Neural progenitor cell (in vitro differentiated cells): Measurements from ENCODE around the gene SH3GL1. TPM values are rescaled to one million over a fixed set of nuclear protein-coding genes. Genes with fewer than 3 reads are reported as not detected.

Experiments
- DNase-seq: peaks from one replicate; pipeline ENCODE4 v3.0.0-alpha.2; 2016; ENCODE audit warnings: low spot score
- H2AFZ ChIP-seq: fragments of 200-600 bp; sonication (generic); replicated peaks from 2 replicates; pipeline ENCODE4 v1.6.1; 2016; ENCODE audit warnings: antibody characterized with exemption
- H3F3A ChIP-seq: fragments of 200-600 bp; sonication (generic); 2 replicates; pipeline ENCODE4 v1.6.1; 2016; ENCODE audit warnings: antibody characterized with exemption, low read depth
- H3K27ac ChIP-seq: fragments of 200-600 bp; sonication (generic); 2 replicates; pipeline ENCODE4 v1.5.1; 2016; ENCODE audit warnings: mild to moderate bottlenecking
- H3K27me3 ChIP-seq: fragments of 200-600 bp; sonication (generic); 2 replicates; pipeline ENCODE4 v1.6.1; 2016; ENCODE audit warnings: mild to moderate bottlenecking, moderate library complexity
- H3K36me3 ChIP-seq: fragments of 200-600 bp; sonication (generic); 2 replicates; pipeline ENCODE4 v1.5.1; 2016
- H3K4me1 ChIP-seq: fragments of 200-600 bp; sonication (generic); 2 replicates; pipeline ENCODE4 v1.6.1; 2016; ENCODE audit warnings: mixed run types
- H3K4me2 ChIP-seq: fragments of 200-600 bp; sonication (generic); 2 replicates; pipeline ENCODE4 v1.6.1; 2016
- H3K4me3 ChIP-seq: fragments of 200-600 bp; sonication (generic); 2 replicates; pipeline ENCODE4 v1.5.1; 2016
- H3K79me2 ChIP-seq: fragments of 200-600 bp; sonication (generic); 2 replicates; pipeline ENCODE4 v1.6.1; 2016; ENCODE audit warnings: low read depth
- H3K9ac ChIP-seq: fragments of 200-600 bp; sonication (generic); 2 replicates; pipeline ENCODE4 v1.6.1; 2016
- H3K9me3 ChIP-seq: fragments of 200-600 bp; sonication (generic); 2 replicates; pipeline ENCODE4 v1.5.1; 2016; ENCODE audit warnings: low read depth
- H4K20me1 ChIP-seq: fragments of 200-600 bp; sonication (generic); 2 replicates; pipeline ENCODE4 v1.6.1; 2016; ENCODE audit warnings: low read depth
- H3K27ac Mint-ChIP-seq: 3 replicates; pipeline ENCODE4 v1.8.0; 2021; ENCODE audit warnings: mixed read lengths
- H3K27me3 Mint-ChIP-seq: 2 replicates; pipeline ENCODE4 v1.8.0; 2022; ENCODE audit warnings: low read depth, mild to moderate bottlenecking, inconsistent platforms, moderate library complexity, mixed read lengths; ENCODE audit not compliant: insufficient read depth
- H3K36me3 Mint-ChIP-seq: 3 replicates; pipeline ENCODE4 v1.8.0; 2021; ENCODE audit warnings: mixed read lengths
- H3K4me1 Mint-ChIP-seq: 3 replicates; pipeline ENCODE4 v1.8.0; 2021; ENCODE audit warnings: mixed read lengths
- H3K4me3 Mint-ChIP-seq: 3 replicates; pipeline ENCODE4 v1.8.0; 2021; ENCODE audit warnings: mild to moderate bottlenecking, moderate library complexity, mixed read lengths
- H3K9me3 Mint-ChIP-seq: 3 replicates; pipeline ENCODE4 v1.8.0; 2020; ENCODE audit warnings: mixed read lengths
- CTCF ChIP-seq: fragments of 200-600 bp; sonication (generic); IDR thresholded peaks from 2 replicates; pipeline ENCODE4 v1.5.1; 2017; ENCODE audit warnings: antibody characterized with exemption, mild to moderate bottlenecking
- EZH2 ChIP-seq: fragments of 200-600 bp; sonication (generic); IDR thresholded peaks from 2 replicates; pipeline ENCODE4 v1.6.1; 2017; ENCODE audit warnings: antibody characterized with exemption, mild to moderate bottlenecking, moderate library complexity
- EZH2phosphoT487 ChIP-seq: fragments of 200-600 bp; sonication (generic); IDR thresholded peaks from 2 replicates; pipeline ENCODE4 v1.6.1; 2017; ENCODE audit warnings: antibody characterized with exemption
- total RNA-seq: library from RNA; depleted of rRNA; stranded (reverse); fragments of >200 nt; gene quantifications from 2 replicates; pipeline ENCODE4 v1.2.3, GENCODE V29; 2015; ENCODE audit warnings: low replicate concordance

Gene SH3GL1
- total RNA-seq, 1 donor from 2014 or later: 25.3 TPM

GRCh38 chr19:4362101-4362828 lies 38.1 kb downstream of the SH3GL1 start:
- Histone ChIP-seq H3F3A (peaks cover 48% of the 10 kb centered on the region), H3K27me3 (no peaks in the 10 kb centered on the region), H3K9me3 (no peaks in the 10 kb centered on the region), H3K9ac (no peak overlapping the region), H3K4me3 (no peak overlapping the region), H3K79me2 (peaks cover 2% of the 10 kb centered on the region), H2AFZ (no peak overlapping the region), H4K20me1 (peaks cover 20% of the 10 kb centered on the region), H3K4me1 (peaks cover 7% of the 10 kb centered on the region), H3K36me3 (no peaks in the 10 kb centered on the region), H3K4me2 (no peak overlapping the region), H3K27ac (peak overlapping the region; percentile 74)
- H3K27me3 Mint-ChIP-seq: peaks cover 9% of the 10 kb centered on the region
- DNase-seq: no peak
- TF ChIP-seq EZH2phosphoT487 (no peak), CTCF (no peak), EZH2 (no peak)
- peaks cover 4% of the 10 kb centered on the region for H3K36me3 Mint-ChIP-seq
- H3K27ac Mint-ChIP-seq: peak overlapping the region; percentile 65
- peak overlapping the region; percentile 52 for H3K4me3 Mint-ChIP-seq
- H3K9me3 Mint-ChIP-seq: no peaks in the 10 kb centered on the region
- peaks cover 6% of the 10 kb centered on the region for H3K4me1 Mint-ChIP-seq

- Histone ChIP-seq H3F3A (peaks cover 48% of the 10 kb centered on the region), H3K9me3 (no peaks in the 10 kb centered on the region), H3K9ac (no peak overlapping the region), H3K4me3 (no peak overlapping the region), H3K27me3 (no peaks in the 10 kb centered on the region), H2AFZ (no peak overlapping the region), H3K36me3 (no peaks in the 10 kb centered on the region), H3K4me2 (no peak overlapping the region), H3K4me1 (peaks cover 7% of the 10 kb centered on the region), H3K79me2 (no peaks in the 10 kb centered on the region), H3K27ac (peak overlapping the region; percentile 78), H4K20me1 (peaks cover 14% of the 10 kb centered on the region)
- Mint-ChIP-seq H3K4me1 (peaks cover 6% of the 10 kb centered on the region), H3K27me3 (peaks cover 8% of the 10 kb centered on the region), H3K9me3 (no peaks in the 10 kb centered on the region), H3K27ac (no peak overlapping the region), H3K4me3 (no peak overlapping the region), H3K36me3 (peaks cover 4% of the 10 kb centered on the region)
- peak; percentile 39 for DNase-seq
- TF ChIP-seq CTCF (no peak), EZH2 (no peak), EZH2phosphoT487 (no peak)
These were observed 38.9 kb downstream of the SH3GL1 start for GRCh38 chr19:4361152-4362046.

- Histone ChIP-seq H3K79me2 (no peaks in the 10 kb centered on the region), H2AFZ (no peak overlapping the region), H3K27me3 (no peaks in the 10 kb centered on the region), H3K9ac (no peak overlapping the region), H4K20me1 (peaks cover 13% of the 10 kb centered on the region), H3K36me3 (no peaks in the 10 kb centered on the region), H3K4me1 (peaks cover 7% of the 10 kb centered on the region), H3F3A (peaks cover 48% of the 10 kb centered on the region), H3K9me3 (no peaks in the 10 kb centered on the region), H3K4me2 (no peak overlapping the region), H3K4me3 (no peak overlapping the region), H3K27ac (peak overlapping the region; percentile 78)
- Mint-ChIP-seq H3K4me3 (peak overlapping the region; percentile 48), H3K9me3 (no peaks in the 10 kb centered on the region), H3K27ac (peak overlapping the region; percentile 69), H3K36me3 (peaks cover 4% of the 10 kb centered on the region), H3K4me1 (peaks cover 6% of the 10 kb centered on the region), H3K27me3 (peaks cover 8% of the 10 kb centered on the region)
- TF ChIP-seq CTCF (no peak), EZH2phosphoT487 (no peak), EZH2 (no peak)
- DNase-seq: no peak
These were observed 39.7 kb downstream of the SH3GL1 start for GRCh38 chr19:4360641-4361151.
